K562 (cell line): ENCODE results near the gene GABRD. TPM values are rescaled to one million over a fixed set of nuclear protein-coding genes. Genes with fewer than 3 reads are reported as not detected.

ENCODE experiments used
- ATAC-seq: fragments of 200-7000 bp; cut with Tn5 transposase; 3 replicates; pipeline ENCODE4 v1.9.1; 2020; ENCODE audit warnings: moderate library complexity
- BruUV-seq: library from RNA; stranded (reverse); fragments of 400-500 nt; replicated peaks from 2 replicates; lab custom pipeline; 2021; lab: Mats Ljungman, UMichigan
- CTCF ChIA-PET: fragments of 300-600 bp; formaldehyde crosslinking; extraction: SDS; loops from one replicate; lab custom pipeline; 2021; ENCODE audit warnings: low intra/inter-chr PET ratio; lab: Yijun Ruan, JAX
- POLR2A ChIA-PET: fragments of 300-600, 350-650 bp; sonication (Branson Sonifier 250); formaldehyde crosslinking; extraction: SDS; loops from one replicate; lab custom pipeline; 2021; ENCODE audit warnings: antibody characterized with exemption, inconsistent platforms; lab: Yijun Ruan, JAX
- DNase-seq, 4 experiments: peaks; one replicate each; pipeline versions ENCODE4 v3.0.0 to v3.0.0-alpha.2; 2011 to 2018; ENCODE audit warnings: low spot score in 3 of 4, mixed read lengths in 3 of 4; ENCODE audit errors: extremely low read depth in 1 of 4
- FAIRE-seq: peaks from 2 replicates; lab custom pipeline; 2011; peaks lifted over from hg19 to GRCh38; lab: Jason Lieb, UNC
- H2AFZ ChIP-seq: 2 replicates; pipeline ENCODE4 v1.6.0; 2011; ENCODE audit warnings: low read depth, low read length, control low read depth, inconsistent platforms
- H3K27ac ChIP-seq: fragments of 200-600 bp; 3 replicates; pipeline ENCODE4 v1.8.0; 2011; ENCODE audit warnings: low read depth, mild to moderate bottlenecking, control low read depth, inconsistent platforms, low read length, moderate library complexity, mixed read lengths; ENCODE audit errors: extremely low read depth
- H3K27me3 ChIP-seq, 2 experiments: fragments of 300-600 bp in 1 of 2; 2 replicates in 1 of 2; 3 replicates in 1 of 2; pipeline versions ENCODE4 v1.6.0 to v1.8.0; 2011; ENCODE audit warnings: inconsistent platforms in 2 of 2, low read length in 2 of 2, mild to moderate bottlenecking in 1 of 2, mixed read lengths in 1 of 2, moderate library complexity in 1 of 2; ENCODE audit not compliant: control insufficient read depth in 2 of 2, insufficient read depth in 2 of 2
- H3K36me3 ChIP-seq: fragments of 300-600 bp; 3 replicates; pipeline ENCODE4 v1.8.0; 2011; ENCODE audit warnings: mild to moderate bottlenecking, low read length, inconsistent platforms; ENCODE audit not compliant: control insufficient read depth, insufficient read depth
- H3K4me1 ChIP-seq, 2 experiments: fragments of 200-600 bp in 1 of 2; replicated peaks in 1 of 2; 2 replicates in 1 of 2; 3 replicates in 1 of 2; pipeline versions ENCODE4 v1.5.1 to v1.8.0; 2011; ENCODE audit warnings: inconsistent platforms in 2 of 2, low read length in 2 of 2, mild to moderate bottlenecking in 1 of 2, mixed read lengths in 1 of 2, moderate library complexity in 1 of 2; ENCODE audit not compliant: control insufficient read depth in 2 of 2, insufficient read depth in 2 of 2
- H3K4me2 ChIP-seq: 2 replicates; pipeline ENCODE4 v1.6.1; 2011; ENCODE audit warnings: low read length, control low read depth, inconsistent platforms, mixed read lengths; ENCODE audit not compliant: insufficient read depth
- H3K4me3 ChIP-seq: fragments of 200-600 bp; sonication (generic), shearing (Covaris generic); 2 replicates; pipeline ENCODE4 v1.5.1; 2016; ENCODE audit warnings: control low read depth, inconsistent platforms
- H3K79me2 ChIP-seq: fragments of 200-600 bp; 3 replicates; pipeline ENCODE4 v1.8.0; 2011; ENCODE audit warnings: low read length, inconsistent platforms; ENCODE audit not compliant: control insufficient read depth, insufficient read depth
- H3K9ac ChIP-seq, 2 experiments: 2 replicates each; pipeline versions ENCODE4 v1.6.0 to v1.6.1; 2011; ENCODE audit warnings: low read depth in 2 of 2, low read length in 2 of 2, control low read depth in 1 of 2, inconsistent platforms in 1 of 2, mild to moderate bottlenecking in 1 of 2, mixed read lengths in 1 of 2; ENCODE audit not compliant: insufficient read depth in 1 of 2
- H3K9me1 ChIP-seq: one replicate; pipeline ENCODE4 v1.6.0; 2011; ENCODE audit warnings: inconsistent platforms, mild to moderate bottlenecking, low read length, moderate library complexity; ENCODE audit not compliant: control insufficient read depth, insufficient read depth
- H3K9me3 ChIP-seq: replicated peaks from 2 replicates; pipeline ENCODE4 v1.5.1; 2011; ENCODE audit warnings: low read depth, low read length, inconsistent platforms; ENCODE audit not compliant: control insufficient read depth, insufficient read depth
- H4K20me1 ChIP-seq: replicated peaks from 2 replicates; pipeline ENCODE4 v1.6.1; 2011; ENCODE audit warnings: low read length, inconsistent platforms, mixed read lengths; ENCODE audit not compliant: control insufficient read depth, insufficient read depth
- HDAC6 ChIP-seq: IDR thresholded peaks from 2 replicates; pipeline ENCODE4 v1.6.1; 2012; ENCODE audit warnings: low read depth, mild to moderate bottlenecking, control low read depth, inconsistent platforms, low read length, moderate library complexity
- MEF2A ChIP-seq: IDR thresholded peaks from 2 replicates; pipeline ENCODE4 v1.6.1; 2011; ENCODE audit warnings: low read depth, mild to moderate bottlenecking, low read length, moderate library complexity; ENCODE audit not compliant: control insufficient read depth
- PCBP1 ChIP-seq: fragments of 200-400 bp; formaldehyde crosslinking; IDR thresholded peaks from 2 replicates; pipeline ENCODE4 v1.6.1; 2018; ENCODE audit warnings: mild to moderate bottlenecking, low read depth, low read length; ENCODE audit not compliant: poor library complexity, severe bottlenecking
- PML ChIP-seq: IDR thresholded peaks from 2 replicates; pipeline ENCODE4 v1.6.1; 2012; ENCODE audit warnings: low read length, inconsistent platforms
- WGBS: fragments of 100-300 bp; shearing (Covaris generic); methylation state at CpG from one replicate; pipeline ENCODE4 v1.1.6; 2016; ENCODE audit warnings: low coverage, mixed read lengths; ENCODE audit not compliant: insufficient coverage; ENCODE audit errors: missing lambda C conversion rate; 5-methylcytosine and 5-hydroxymethylcytosine counted together
- in situ Hi-C: fragments of 300-500 bp; cut with MboI; formaldehyde crosslinking; loops from 4 replicates; pipeline ENCODE4 v1.15.0; 2018; ENCODE audit warnings: inconsistent platforms, mixed read lengths
- intact Hi-C: fragments of 100-400 bp; cut with micrococcal nuclease; formaldehyde crosslinking; loops from 2 replicates; pipeline ENCODE4 v1.14.2; 2022
- polyA plus RNA-seq, 8 experiments: library from polyadenylated mRNA; depleted of rRNA in 4 of 8; stranded (reverse) in 5 of 8; unstranded in 3 of 8; fragments of >200 nt; fragmentation: Nextera tagmentation in 2 of 8; fragmentation: Illumina TruSeq in 1 of 8; extraction: Ambion mirVana in 2 of 8; extraction: Trizol in 1 of 8; gene quantifications; 2 replicates each; pipeline versions ENCODE4 v1.2.1 to v1.2.3, GENCODE V29; 2011 to 2014; ENCODE audit warnings: inconsistent platforms in 1 of 8, missing spikeins in 1 of 8
- total RNA-seq, 7 experiments: library from RNA; depleted of rRNA in 6 of 7; stranded (reverse); fragments of >200 nt in 6 of 7; fragmentation: Illumina TruSeq in 2 of 7; extraction: Trizol in 2 of 7; gene quantifications; 2 replicates each; pipeline versions ENCODE4 v1.2.1 to v1.2.3, GENCODE V29; 2011 to 2021; ENCODE audit warnings: low replicate concordance in 1 of 7
- TF ChIP-seq, protein P1 (sequence below): IDR thresholded peaks from 3 replicates; pipeline ENCODE4 v1.6.1; 2011; ENCODE audit warnings: borderline replicate concordance, mild to moderate bottlenecking, moderate library complexity; ENCODE audit not compliant: insufficient read length; ENCODE audit errors: extremely low read depth
- TF ChIP-seq, protein P2 (sequence below): fragments of 250-450 bp; sonication (Bioruptor Pico); IDR thresholded peaks from 2 replicates; pipeline ENCODE4 v1.5.0; 2021; ENCODE audit warnings: mild to moderate bottlenecking, borderline replicate concordance
- TF ChIP-seq, protein P3 (sequence below), 2 experiments: fragments of 450-650 bp; IDR thresholded peaks; 2 replicates each; pipeline ENCODE4 v1.6.1; 2018; ENCODE audit warnings: mild to moderate bottlenecking in 2 of 2, low read depth in 1 of 2; ENCODE audit not compliant: partially characterized antibody in 2 of 2
- TF ChIP-seq, protein P4 (sequence below): sonication (generic); formaldehyde crosslinking; IDR thresholded peaks from 2 replicates; pipeline ENCODE4 v1.8.0; 2022; ENCODE audit warnings: missing genetic modification reagents, mild to moderate bottlenecking, moderate library complexity, borderline replicate concordance

Gene GABRD
- total and polyA plus RNA-seq, 9 of the 15 experiments (the other 6 are each of a cell fraction or from before 2014, with no cell fraction given), result 0.07 TPM; not detected in 8

DNA sequence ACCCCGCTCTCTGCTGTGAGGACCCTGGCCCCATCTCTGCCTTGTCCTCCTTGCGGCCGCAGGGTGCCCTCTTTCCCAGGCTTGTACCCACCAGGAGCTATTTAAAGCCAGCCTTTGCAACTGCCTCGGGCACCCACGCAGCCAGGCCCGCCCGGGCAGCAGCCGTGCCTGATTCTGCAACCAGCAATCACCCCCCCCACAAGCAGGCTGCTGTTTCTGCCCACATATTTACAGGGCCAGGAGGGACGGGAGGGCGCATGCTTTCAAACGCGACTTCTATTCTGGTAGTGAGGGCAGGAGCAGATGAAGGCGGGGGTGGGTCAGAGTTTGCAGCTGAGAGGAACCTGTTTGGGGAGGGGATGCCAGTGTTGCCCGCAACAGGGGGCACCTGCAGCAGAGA lies 13.6 kb downstream of the GABRD start:
- in situ Hi-C loops, result no loop called here
- Histone ChIP-seq H3K36me3 (no peaks in the 10 kb centered on the region), H4K20me1 (peaks cover 15% of the 10 kb centered on the region), H3K27me3 (peaks cover 74 to 97% of the 10 kb centered on the region in 2 experiments), H3K4me3 (no peak overlapping the region), H3K27ac (no peak overlapping the region), H3K9ac (no peak overlapping the region), H3K9me3 (no peaks in the 10 kb centered on the region), H3K4me2 (no peak overlapping the region), H3K4me1 (peaks cover 0 to 26% of the 10 kb centered on the region in 2 experiments; a peak in 1 of 5 replicates), H3K79me2 (no peaks in the 10 kb centered on the region), H2AFZ (no peak overlapping the region), H3K9me1 (no peaks in the 10 kb centered on the region)
- intact Hi-C loops, result no loop called here
- no TSS peak for BruUV-seq
- no peak for TF ChIP-seq MEF2A
- no peak for TF ChIP-seq PCBP1
- TF ChIP-seq, protein P1, sequence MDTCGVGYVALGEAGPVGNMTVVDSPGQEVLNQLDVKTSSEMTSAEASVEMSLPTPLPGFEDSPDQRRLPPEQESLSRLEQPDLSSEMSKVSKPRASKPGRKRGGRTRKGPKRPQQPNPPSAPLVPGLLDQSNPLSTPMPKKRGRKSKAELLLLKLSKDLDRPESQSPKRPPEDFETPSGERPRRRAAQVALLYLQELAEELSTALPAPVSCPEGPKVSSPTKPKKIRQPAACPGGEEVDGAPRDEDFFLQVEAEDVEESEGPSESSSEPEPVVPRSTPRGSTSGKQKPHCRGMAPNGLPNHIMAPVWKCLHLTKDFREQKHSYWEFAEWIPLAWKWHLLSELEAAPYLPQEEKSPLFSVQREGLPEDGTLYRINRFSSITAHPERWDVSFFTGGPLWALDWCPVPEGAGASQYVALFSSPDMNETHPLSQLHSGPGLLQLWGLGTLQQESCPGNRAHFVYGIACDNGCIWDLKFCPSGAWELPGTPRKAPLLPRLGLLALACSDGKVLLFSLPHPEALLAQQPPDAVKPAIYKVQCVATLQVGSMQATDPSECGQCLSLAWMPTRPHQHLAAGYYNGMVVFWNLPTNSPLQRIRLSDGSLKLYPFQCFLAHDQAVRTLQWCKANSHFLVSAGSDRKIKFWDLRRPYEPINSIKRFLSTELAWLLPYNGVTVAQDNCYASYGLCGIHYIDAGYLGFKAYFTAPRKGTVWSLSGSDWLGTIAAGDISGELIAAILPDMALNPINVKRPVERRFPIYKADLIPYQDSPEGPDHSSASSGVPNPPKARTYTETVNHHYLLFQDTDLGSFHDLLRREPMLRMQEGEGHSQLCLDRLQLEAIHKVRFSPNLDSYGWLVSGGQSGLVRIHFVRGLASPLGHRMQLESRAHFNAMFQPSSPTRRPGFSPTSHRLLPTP, result no peak
- TF ChIP-seq, protein P2, sequence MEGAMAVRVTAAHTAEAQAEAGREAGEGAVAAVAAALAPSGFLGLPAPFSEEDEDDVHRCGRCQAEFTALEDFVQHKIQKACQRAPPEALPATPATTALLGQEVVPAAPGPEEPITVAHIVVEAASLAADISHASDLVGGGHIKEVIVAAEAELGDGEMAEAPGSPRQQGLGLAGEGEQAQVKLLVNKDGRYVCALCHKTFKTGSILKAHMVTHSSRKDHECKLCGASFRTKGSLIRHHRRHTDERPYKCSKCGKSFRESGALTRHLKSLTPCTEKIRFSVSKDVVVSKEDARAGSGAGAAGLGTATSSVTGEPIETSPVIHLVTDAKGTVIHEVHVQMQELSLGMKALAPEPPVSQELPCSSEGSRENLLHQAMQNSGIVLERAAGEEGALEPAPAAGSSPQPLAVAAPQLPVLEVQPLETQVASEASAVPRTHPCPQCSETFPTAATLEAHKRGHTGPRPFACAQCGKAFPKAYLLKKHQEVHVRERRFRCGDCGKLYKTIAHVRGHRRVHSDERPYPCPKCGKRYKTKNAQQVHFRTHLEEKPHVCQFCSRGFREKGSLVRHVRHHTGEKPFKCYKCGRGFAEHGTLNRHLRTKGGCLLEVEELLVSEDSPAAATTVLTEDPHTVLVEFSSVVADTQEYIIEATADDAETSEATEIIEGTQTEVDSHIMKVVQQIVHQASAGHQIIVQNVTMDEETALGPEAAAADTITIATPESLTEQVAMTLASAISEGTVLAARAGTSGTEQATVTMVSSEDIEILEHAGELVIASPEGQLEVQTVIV, result no peak
- TF ChIP-seq, protein P3, sequence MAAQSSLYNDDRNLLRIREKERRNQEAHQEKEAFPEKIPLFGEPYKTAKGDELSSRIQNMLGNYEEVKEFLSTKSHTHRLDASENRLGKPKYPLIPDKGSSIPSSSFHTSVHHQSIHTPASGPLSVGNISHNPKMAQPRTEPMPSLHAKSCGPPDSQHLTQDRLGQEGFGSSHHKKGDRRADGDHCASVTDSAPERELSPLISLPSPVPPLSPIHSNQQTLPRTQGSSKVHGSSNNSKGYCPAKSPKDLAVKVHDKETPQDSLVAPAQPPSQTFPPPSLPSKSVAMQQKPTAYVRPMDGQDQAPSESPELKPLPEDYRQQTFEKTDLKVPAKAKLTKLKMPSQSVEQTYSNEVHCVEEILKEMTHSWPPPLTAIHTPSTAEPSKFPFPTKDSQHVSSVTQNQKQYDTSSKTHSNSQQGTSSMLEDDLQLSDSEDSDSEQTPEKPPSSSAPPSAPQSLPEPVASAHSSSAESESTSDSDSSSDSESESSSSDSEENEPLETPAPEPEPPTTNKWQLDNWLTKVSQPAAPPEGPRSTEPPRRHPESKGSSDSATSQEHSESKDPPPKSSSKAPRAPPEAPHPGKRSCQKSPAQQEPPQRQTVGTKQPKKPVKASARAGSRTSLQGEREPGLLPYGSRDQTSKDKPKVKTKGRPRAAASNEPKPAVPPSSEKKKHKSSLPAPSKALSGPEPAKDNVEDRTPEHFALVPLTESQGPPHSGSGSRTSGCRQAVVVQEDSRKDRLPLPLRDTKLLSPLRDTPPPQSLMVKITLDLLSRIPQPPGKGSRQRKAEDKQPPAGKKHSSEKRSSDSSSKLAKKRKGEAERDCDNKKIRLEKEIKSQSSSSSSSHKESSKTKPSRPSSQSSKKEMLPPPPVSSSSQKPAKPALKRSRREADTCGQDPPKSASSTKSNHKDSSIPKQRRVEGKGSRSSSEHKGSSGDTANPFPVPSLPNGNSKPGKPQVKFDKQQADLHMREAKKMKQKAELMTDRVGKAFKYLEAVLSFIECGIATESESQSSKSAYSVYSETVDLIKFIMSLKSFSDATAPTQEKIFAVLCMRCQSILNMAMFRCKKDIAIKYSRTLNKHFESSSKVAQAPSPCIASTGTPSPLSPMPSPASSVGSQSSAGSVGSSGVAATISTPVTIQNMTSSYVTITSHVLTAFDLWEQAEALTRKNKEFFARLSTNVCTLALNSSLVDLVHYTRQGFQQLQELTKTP (IDR thresholded peaks at IDR 0.05; ENCODE audit: low read depth in 1 of 2, partially characterized antibody in 2 of 2), result no peak
- TF ChIP-seq PML, result no peak
- TF ChIP-seq, protein P4, sequence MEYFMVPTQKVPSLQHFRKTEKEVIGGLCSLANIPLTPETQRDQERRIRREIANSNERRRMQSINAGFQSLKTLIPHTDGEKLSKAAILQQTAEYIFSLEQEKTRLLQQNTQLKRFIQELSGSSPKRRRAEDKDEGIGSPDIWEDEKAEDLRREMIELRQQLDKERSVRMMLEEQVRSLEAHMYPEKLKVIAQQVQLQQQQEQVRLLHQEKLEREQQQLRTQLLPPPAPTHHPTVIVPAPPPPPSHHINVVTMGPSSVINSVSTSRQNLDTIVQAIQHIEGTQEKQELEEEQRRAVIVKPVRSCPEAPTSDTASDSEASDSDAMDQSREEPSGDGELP, result no peak
- TF ChIP-seq HDAC6, result no peak
- POLR2A ChIA-PET, result interaction anchor here (0.7 to 0.8 kb wide), 2 partner anchors 8 to 29 kb away, joined by 3 read pairs; partner anchors contain the start of gene CFAP74
- ATAC-seq, result no peak
- DNase-seq, result no peak
- CTCF ChIA-PET, result no interaction called here
- 1% methylated on average over 14 of the region's 14 CpGs for WGBS
- no peak for FAIRE-seq
